A204.1 (cell line): ENCODE results near the gene STAG3.
"Not testable (repeated sequence)": the region's sequence is repeated elsewhere in the genome, so short reads cannot be mapped to it uniquely, and the experiment has no call there.

Experiments used
- FAIRE-seq: peaks from 2 replicates; lab custom pipeline; 2012; peaks lifted over from hg19 to GRCh38; lab: Jason Lieb, UNC

STAG3 gene

DNA sequence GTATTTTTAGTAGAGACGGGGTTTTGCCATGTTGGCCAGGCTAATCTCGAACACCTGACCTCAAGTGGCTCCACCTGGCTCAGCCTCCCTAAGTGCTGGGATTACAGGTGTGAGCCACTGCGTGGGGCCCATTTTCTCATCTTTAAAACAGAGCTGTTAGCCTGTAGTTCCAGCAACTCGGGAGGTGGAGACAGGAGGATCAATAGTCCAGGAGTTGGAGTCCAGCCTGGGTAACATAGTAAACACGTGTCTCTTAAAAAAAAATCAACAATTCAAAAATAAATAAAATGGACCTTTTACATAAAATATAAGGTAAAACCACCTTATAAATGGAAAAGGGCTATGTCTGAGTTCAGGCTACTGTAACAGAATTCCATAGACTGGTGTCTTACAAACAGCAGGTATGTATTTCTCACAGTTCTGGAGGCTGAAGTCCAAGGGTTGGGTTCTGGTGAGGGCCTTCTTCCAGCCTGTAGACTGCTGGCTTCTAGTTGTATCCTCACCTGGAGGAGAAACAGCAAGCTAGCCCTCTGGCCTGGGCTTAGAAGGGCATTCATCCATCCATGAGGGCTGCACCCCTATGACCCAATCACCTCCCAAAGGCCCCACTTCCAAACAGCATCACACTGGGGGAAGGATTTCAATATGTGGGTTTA is 35.0 kb downstream of the STAG3 start:
- FAIRE-seq = no peak

DNA sequence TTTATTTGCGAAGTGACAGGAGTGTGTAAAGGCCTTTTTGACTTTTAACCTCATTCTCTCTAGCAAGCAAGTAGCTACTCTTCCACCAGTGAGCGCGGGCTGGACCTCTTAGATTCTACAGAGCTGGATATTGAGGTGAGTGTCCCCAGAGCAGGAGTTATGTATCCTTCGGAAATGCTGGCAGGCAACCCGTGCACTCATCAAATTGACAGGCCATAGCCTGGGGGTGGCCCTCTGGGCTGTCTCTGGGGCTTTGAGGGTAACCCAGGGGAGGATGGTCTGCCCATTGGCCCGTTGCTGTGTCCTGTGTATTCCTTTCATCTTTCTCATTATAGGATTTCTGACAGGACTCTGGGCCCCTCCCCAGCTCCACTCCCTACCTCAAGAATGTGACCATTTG is 36.0 kb downstream of the STAG3 start:
- no peak for FAIRE-seq

DNA sequence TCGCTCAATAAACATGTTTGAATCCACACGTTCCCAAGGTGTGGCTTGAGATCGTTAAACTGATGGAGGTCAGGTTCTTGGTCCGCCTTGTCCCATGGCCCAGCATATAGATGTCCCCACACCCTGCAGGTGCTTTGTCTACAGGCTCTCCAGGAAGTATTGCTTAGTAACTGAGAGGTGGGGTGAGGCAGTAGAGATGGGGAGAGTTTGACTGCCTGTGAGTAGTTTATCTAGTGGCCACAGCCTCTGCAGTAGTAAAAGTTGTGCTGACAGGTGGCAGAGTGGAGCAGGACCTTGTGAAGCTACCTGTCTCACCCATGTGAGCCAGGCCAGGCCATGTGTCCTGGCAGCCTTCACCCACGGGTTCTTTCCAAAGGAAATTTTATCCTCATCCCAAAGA is 36.6 kb downstream of the STAG3 start:
- not testable (repeated sequence) for FAIRE-seq

DNA sequence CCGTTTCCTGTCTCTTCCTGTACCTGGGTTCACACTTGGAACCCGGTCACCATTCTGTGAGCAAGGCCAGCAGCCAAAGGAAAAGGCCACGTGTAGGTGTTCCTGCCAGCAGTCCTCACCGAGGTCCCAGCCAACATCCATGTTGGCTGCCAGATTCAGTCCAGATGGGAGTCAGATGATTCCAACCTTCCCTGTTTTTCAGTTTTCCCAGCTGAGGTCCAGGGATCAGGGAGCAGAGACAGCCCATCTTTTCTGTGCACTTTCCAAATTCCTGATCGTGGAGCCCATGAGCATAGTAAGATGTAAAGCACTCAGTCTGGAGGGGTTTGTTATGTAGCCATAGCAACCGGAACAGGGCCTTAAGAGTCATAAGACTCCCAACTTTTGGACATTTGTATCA is 38.2 kb downstream of the STAG3 start:
- FAIRE-seq = no peak

DNA sequence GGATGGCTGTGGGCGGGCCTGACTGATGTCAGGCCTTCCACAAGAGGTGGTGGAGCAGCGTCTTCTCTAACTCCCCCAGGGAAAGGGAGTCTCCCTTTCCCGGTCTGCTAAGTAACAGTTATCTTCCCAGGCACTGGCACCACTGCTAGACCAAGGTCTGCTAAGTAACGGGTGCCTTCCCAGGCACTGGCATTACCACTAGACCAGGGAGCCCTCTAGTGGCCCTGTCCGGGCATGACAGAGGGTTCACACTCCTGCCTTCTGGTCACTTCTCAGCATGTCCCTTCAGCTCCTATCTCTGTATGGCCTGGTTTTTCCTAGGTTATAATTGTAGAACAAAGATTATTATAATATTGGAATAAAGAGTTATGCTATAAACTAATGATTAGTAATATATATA is 40.2 kb downstream of the STAG3 start:
- FAIRE-seq = peak; percentile 94

DNA sequence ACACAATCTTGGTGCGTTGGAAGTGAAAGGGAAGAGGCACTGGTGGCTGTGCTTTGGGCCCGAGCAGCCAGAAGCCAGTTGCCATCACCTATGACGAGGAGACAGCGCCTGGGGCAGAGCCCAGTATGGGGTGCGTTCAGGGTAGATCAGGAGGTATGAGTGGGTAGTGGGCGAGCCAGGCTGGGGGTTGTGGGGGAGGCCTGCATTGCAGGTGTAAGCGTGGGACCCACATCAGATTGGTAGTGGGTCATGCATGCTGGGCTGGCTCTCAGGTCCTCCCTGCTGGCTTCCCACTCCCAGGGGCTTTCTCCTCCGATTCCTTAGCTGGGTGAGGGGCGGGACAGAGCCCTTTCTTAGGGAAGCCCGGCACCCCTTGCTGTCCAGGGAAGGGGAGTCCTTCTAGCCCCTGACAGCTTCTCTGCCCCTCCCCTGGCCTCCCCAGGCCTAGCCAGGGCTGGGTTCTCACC is 41.6 kb downstream of the STAG3 start:
- FAIRE-seq = no peak

DNA sequence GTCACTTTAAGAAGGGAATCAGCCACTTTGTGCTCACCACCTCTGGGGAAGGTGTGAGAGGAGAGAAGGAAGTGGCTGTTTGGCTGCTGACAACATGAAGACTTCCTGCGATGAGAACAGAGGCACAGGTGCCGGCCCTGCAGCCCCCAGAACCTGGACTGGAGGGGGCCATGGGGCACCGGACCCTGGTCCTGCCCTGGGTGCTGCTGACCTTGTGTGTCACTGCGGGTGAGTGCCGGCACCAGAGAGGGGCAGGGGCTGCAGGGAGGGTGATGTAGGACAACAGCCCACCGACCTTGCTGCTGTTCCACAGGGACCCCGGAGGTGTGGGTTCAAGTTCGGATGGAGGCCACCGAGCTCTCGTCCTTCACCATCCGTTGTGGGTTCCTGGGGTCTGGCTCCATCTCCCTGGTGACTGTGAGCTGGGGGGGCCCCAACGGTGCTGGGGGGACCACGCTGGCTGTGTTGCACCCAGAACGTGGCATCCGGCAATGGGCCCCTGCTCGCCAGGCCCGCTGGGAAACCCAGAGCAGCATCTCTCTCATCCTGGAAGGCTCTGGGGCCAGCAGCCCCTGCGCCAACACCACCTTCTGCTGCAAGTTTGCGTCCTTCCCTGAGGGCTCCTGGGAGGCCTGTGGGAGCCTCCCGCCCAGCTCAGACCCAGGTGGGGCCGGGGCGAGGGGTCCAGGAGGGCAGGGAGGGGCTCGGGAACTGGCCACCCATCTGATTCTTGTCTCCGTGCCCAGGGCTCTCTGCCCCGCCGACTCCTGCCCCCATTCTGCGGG is 42.3 kb downstream of the STAG3 start, which contains the start of gene PVRIG:
TSS of gene PVRIG (plus strand) at position 149 of the 785 bp plus-strand sequence. CDS start at position 171, 22 bp downstream.
- not testable (repeated sequence) for FAIRE-seq

DNA sequence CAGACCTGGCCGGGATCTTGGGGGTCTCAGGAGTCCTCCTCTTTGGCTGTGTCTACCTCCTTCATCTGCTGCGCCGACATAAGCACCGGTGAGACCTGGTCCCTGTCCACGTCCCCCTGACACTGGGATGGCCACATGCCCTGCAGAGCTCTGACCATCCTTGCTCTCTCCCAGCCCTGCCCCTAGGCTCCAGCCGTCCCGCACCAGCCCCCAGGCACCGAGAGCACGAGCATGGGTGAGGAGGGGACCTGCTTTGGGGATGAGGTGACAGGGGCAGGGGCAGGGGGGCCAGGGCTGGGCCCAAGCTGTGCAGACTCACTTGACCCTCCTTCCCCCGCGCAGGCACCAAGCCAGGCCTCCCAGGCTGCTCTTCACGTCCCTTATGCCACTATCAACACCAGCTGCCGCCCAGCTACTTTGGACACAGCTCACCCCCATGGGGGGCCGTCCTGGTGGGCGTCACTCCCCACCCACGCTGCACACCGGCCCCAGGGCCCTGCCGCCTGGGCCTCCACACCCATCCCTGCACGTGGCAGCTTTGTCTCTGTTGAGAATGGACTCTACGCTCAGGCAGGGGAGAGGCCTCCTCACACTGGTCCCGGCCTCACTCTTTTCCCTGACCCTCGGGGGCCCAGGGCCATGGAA is 43.0 kb downstream of the STAG3 start:
- no peak for FAIRE-seq

DNA sequence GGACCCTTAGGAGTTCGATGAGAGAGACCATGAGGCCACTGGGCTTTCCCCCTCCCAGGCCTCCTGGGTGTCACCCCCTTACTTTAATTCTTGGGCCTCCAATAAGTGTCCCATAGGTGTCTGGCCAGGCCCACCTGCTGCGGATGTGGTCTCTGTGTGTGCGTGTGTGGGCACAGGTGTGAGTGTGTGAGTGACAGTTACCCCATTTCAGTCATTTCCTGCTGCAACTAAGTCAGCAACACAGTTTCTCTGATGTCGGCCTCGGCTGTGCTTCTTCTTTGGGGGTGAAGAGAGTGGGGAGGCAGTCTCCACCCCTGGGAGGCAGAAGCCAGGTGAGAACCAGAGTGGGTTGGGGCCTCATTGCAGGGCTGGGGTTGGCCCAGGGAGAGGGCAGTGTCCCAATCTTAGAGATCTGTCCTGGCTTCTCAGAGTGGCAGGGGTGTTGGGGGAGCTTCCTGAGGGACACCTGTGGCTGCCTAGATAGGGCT is 43.6 kb downstream of the STAG3 start:
- FAIRE-seq = no peak

DNA sequence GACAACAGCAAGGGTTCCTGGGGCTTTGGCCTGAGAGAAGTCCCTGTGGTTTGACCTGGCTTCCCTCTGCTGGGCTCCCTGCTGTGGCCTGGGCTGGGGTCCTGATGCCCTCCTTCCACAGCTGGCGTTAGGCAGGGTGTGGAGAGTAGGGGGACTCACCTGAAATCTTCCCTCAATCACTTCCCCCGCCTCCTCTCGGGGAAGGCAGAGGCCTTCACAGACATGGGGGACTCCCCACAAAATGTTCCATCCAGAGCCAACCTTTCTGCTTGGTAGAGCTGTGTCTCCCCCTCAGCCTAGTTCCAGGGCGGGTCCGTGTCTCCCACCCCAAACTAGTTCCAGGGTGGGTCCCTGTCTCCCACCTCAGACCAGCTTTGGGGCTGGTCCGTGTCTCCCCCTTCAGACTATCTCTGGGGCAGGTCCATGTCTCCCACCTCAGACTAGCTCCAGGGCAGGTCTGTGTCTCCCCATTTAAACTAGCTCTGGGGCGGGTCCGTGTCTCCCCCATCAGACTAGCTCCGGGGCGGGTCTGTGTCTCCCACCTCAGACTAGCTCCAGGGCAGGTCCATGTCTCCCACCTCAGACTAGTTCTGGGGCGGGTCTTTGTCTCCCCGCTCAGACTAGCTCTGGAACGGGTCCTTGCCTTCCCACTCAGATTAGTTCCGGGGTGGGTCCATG is 44.2 kb downstream of the STAG3 start:
- FAIRE-seq = no peak

DNA sequence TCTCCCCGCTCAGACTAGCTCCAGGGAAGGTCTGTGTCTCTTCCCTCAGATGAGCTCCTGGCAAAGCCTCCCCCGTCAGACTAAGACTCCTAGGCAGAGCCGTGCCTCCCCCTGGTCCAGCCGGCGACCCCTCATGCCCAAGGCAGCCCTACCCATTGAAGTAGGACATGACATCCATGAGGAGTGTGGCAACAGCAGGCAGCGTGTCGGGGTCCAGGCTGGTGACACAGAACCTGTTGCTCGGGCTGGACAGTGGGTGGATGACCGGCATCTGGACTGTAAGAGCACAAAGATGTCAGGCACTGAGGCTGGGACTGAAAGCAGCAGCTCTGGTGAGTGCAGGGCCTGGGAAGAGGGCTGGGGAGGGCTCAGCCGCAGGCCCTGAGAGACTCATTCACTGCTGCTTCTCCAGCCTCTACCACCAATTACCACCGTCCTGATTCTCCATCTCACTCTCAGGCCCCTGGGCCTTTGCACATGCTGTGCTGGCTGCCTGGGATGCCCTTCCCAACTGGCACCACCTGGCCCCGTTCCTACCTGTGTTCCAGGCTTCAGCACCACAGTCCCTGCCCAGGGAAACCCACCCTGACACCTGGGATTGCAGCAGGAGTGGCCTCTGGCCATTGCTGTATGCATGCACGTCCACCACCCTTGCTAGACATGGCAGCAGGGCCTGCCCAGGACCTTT is 44.9 kb downstream of the STAG3 start:
- no peak for FAIRE-seq

DNA sequence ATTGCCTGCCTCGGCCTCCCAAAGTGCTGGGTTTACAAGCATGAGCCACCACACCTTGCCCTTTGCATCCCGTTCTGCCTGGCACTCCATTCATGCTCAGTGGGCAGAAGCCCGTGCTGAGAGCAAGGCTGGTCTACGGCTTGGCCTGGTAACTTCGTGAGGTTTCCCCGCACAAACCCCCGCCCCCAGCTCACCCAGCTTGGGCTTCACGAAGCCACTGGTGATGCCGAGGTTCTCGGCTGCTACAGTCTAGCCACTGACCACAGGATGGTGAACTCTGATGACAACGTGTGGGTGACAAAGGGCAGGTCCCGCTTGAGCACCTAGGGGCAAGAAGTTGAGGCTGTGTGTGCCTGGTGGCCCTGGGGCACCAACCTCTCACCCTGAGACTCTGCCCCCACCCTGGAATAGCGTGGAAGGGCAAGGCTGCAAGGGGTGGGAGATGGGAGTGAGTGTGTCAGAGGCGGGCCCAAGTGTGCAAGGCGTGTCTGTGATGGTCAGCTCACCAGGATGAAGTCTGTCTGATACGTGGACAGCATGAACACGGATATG is 45.7 kb downstream of the STAG3 start:
- not testable (repeated sequence) for FAIRE-seq

DNA sequence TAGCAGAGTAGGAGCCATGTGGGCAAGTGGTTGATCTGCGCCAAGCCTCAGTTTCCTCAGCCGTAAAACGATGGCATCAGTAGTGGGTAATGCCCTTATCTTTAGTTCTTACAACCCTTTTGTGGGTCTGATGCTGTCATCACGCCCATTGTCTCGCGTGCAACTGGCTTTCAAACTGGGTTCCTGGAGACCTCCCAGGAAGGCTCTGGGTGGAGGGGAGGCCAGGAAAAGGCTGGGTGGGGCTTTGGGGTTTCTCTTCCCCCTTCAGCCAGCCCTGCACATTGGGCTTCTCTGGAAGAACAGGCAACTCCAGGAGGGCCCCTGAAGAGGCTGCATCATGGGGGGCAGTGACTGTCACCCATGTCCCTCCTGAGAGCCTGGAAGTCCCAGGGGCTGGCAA is 47.2 kb downstream of the STAG3 start:
- not testable (repeated sequence) for FAIRE-seq

DNA sequence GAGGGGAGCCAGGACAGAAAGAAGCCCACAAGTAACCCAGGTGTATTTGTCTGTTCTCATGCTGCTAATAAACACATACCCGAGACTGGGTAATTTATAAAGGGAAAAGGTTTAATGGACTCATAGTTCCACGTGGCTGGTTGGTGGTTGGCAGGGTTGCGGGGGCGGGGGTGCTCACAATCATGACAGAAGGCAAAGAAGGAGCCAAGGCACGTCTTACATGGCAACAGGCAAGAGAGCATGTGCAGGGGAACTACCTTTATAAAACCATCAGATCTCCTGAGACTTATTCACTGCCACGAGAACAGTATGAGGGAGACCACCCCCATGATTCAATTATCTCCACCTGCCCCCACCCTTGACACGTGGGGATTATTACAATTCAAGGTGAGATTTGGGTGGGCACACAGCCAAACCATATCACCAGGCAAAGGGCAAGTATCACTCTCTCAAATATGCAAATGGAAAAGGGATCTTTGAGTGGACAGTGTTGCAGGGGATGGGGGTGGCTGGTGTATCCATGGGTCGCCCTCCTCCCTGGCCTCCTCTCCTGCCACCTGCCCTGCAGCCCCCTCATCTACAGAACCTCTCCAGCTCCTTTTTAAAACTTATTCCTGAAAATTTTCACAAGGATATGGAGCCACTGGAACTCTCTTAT is 57.1 kb downstream of the STAG3 start:
- FAIRE-seq = not testable (repeated sequence)

DNA sequence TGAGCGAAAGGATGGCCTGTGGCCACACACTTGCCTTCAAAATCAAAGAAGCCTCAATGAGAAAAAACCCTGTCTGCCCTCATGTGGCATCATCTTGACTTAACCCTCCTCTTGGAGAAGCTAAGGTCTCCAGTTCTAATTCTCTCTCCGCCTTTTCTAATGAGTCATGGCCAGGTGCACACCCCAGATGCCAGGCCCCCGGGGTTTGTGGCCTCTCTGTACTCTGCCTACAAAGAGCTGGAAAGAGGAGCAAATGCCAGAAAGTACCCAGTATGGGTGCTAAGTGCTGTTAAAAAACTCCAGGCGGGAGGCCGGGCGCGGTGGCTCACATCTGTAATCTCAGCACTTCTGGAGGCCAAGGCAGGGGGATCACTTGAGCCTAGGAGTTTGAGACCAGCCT is 62.3 kb downstream of the STAG3 start:
- FAIRE-seq = not testable (repeated sequence)

DNA sequence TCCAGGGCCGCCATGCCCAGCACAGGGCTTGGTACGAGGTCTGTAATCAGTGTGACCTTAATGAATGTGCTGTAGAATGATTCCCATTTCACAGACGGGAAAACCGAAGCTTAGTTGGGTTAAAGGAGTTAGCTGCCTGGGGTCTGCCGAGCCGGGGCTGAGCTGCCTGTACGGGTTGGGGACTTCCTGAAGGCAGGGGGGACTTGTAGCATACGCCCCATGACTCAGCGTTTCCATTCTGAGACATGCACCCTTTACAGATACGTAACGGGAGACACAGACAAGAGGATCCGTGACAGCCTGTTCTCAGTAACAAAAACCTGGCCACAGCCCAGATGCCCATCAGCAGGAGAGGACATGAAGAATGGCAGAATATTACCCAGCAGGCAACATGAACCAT is 65.7 kb downstream of the STAG3 start:
- FAIRE-seq = not testable (repeated sequence)

DNA sequence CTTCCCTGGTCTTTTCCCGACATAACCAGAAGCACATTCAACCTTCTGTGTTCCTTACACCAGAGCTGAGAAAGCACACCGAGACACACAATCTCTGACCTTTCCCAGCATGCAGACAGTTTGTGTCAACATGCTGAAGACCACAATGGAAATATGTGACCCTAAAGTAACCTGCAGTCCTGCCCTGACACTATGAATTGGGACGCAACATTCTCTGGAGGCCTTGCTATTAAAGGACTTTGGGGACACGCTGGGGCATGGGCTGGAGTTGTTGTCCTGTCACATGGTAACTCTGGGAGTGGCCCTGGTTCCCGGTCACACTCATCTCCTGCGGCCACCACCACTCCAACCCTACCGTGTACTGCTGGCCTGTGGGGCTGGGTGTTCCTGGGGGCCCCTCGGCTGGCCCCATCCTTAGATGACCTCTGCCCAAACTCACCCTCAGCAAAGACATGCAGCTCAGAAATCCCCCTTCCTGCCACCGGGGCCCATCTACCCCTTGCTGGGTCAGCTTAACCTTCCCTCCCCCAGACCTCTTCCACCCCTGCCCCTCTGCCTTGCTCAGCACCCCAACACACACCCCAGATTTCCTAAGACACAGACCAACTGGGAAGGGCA is 67.4 kb downstream of the STAG3 start:
- not testable (repeated sequence) for FAIRE-seq

DNA sequence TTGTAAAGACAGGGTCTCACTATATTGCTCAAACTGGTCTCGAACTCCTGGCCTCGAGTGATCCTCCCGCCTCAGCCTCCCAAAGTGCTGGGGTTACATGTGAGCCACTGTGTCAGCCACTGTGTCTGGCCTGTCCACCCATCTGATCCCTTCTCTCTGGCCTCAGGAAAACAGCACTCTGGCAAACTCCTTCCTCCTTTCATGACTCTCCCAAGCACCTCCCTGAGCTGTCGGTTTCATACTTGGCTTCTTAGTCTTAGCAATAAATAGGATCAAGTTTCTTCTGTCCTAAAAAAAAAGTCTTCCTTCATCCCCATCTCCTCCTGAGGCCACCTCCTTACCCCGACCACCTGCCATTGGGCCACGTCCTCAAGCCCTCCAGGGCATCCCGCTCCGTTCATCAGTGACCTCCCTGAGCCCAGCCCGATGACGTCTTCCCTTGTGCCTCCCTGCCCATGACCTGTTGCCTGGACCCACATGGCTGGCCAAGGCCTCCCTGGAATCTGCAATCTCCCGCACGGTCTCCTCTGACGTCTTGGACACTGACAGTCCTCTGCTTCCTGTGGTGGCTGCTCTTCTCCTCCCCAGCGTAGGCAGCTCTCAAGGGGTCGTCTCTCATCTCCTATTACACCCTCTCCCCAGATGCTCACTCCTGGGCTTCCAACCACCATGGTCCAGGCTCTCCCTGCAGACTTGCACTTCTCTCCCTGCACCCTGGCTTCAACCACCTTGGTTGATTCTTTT is 68.6 kb downstream of the STAG3 start:
- not testable (repeated sequence) for FAIRE-seq

DNA sequence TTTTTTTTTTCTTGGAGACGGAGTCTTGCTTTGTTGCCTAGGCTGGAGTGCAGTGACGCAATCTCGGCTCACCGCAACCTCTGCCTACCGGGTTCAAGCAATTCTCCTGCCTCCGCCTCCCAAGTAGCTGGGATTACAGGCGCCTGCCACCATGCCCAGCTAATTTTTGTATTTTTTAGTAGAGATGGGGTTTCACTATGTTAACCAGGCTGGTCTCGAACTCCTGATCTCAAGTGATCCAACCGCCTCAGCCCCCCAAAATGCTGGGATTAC is 69.1 kb downstream of the STAG3 start:
- not testable (repeated sequence) for FAIRE-seq
